ENCODE measurements around the gene PTTG1IP.

- TF ChIP-seq POLR2A (IDR thresholded peaks at IDR 0.05) (no peak), CTCF (IDR thresholded peaks at IDR 0.05) (no peak), POLR2AphosphoS5 (IDR thresholded peaks at IDR 0.05) (no peak)
Observed at GRCh38 chr21:44854664-44855446, 18.6 kb downstream of the PTTG1IP start.

Measured in prostate gland (tissue), 2 donors.